Lower lobe of right lung (tissue), 2 donors: ENCODE data around the gene SPPL3. TPM values are rescaled to one million over a fixed set of nuclear protein-coding genes. Genes with fewer than 3 reads are reported as not detected.

ENCODE experiments used
- ATAC-seq, 2 donors: fragments of 200-7000 bp; cut with Tn5 transposase; one replicate each; pipeline ENCODE4 v1.9.1; 2020 to 2022; ENCODE audit warnings: mild to moderate bottlenecking in 2 of 2, moderate library complexity in 2 of 2
- DNase-seq: peaks from one replicate; pipeline ENCODE4 v3.0.0-alpha.2; 2020
- H3K27ac ChIP-seq: fragments of 200-600 bp; one replicate; pipeline ENCODE4 v1.8.0; 2022
- H3K27me3 ChIP-seq: fragments of 200-600 bp; one replicate; pipeline ENCODE4 v1.8.0; 2022; ENCODE audit warnings: low read depth
- H3K36me3 ChIP-seq: fragments of 200-600 bp; one replicate; pipeline ENCODE4 v1.8.0; 2022; ENCODE audit warnings: mild to moderate bottlenecking
- H3K4me1 ChIP-seq: fragments of 200-600 bp; one replicate; pipeline ENCODE4 v1.8.0; 2022
- H3K4me3 ChIP-seq: fragments of 200-600 bp; one replicate; pipeline ENCODE4 v1.8.0; 2022; ENCODE audit warnings: mild to moderate bottlenecking
- H3K9me3 ChIP-seq: fragments of 200-600 bp; one replicate; pipeline ENCODE4 v1.8.0; 2022
- intact Hi-C: fragments of 100-400 bp; cut with DNase I; formaldehyde crosslinking; loops from one replicate; pipeline ENCODE4 v1.11.0; 2022
- total RNA-seq: library from RNA; stranded (reverse); fragmentation: NEBNext Ultra II Directional; extraction: Animal tissue kit (Norgen Biotek cat#: 25700); gene quantifications from one replicate; pipeline ENCODE4 v1.2.1, GENCODE V29; 2021
- TF ChIP-seq, protein P1 (sequence below): fragments of 200-600 bp; IDR thresholded peaks from one replicate; pipeline ENCODE4 v1.8.0; 2022; ENCODE audit warnings: antibody characterized with exemption, mild to moderate bottlenecking
- donor health status: DM: no; HTN: yes; CAD: no; lungs with severe emphysema.

Gene SPPL3
- total RNA-seq, 1 donor from 2014 or later = 44.0 TPM

- intact Hi-C loops = no loop called here
- TF ChIP-seq, protein P1, sequence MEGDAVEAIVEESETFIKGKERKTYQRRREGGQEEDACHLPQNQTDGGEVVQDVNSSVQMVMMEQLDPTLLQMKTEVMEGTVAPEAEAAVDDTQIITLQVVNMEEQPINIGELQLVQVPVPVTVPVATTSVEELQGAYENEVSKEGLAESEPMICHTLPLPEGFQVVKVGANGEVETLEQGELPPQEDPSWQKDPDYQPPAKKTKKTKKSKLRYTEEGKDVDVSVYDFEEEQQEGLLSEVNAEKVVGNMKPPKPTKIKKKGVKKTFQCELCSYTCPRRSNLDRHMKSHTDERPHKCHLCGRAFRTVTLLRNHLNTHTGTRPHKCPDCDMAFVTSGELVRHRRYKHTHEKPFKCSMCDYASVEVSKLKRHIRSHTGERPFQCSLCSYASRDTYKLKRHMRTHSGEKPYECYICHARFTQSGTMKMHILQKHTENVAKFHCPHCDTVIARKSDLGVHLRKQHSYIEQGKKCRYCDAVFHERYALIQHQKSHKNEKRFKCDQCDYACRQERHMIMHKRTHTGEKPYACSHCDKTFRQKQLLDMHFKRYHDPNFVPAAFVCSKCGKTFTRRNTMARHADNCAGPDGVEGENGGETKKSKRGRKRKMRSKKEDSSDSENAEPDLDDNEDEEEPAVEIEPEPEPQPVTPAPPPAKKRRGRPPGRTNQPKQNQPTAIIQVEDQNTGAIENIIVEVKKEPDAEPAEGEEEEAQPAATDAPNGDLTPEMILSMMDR = no peak
These were observed 119.4 kb downstream of the SPPL3 start for GRCh38 chr12:120784804-120785203.

GRCh38 chr12:120783197-120783596 lies 121.0 kb downstream of the SPPL3 start:
- peak overlapping the region; percentile 19 for H3K27ac ChIP-seq
- no peak for DNase-seq

More at GRCh38 chr12:120784804-120785203, 119.4 kb downstream of the SPPL3 start:
- Histone ChIP-seq H3K4me1 (no peaks in the 10 kb centered on the region), H3K27me3 (no peaks in the 10 kb centered on the region), H3K27ac (no peak overlapping the region), H3K36me3 (peaks cover 38% of the 10 kb centered on the region), H3K9me3 (no peaks in the 10 kb centered on the region), H3K4me3 (no peak overlapping the region)
- ATAC-seq = no peak
- no peak for DNase-seq

DNA sequence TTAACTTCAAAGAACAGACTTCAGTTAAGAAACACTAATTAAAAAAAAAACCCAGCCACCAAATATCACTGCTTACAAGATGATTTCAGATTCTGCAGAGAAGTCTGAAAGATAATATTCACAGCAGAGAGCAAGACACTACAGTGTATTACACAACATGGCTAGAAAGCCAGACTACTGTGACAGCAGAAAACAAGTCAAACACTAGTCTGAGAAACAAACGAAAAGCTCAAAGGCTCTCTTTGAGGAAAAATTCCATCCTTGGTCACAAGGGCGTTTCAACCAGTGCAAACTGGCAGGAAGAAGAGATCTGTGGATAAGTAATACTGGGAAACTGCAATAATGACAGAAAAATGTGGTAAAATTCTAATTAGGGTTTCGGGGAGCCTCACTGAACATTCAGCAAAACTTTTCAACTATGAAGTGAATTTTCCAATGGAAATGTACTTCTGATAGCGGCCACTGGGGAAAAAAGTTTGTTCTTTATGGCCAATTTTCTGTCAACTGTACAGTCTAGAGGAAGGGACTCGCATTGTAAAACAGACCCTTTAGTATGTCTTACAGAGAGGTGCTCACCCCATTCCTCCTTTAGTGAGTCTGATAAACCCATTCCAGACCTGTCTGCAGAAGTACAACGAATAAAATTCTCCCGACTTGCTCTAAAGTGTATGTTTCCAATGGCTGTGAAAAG lies 128.2 kb downstream of the SPPL3 start:
- Histone ChIP-seq H3K27ac (no peak overlapping the region), H3K4me1 (peaks cover 8% of the 10 kb centered on the region), H3K4me3 (no peak overlapping the region), H3K27me3 (no peaks in the 10 kb centered on the region), H3K36me3 (peaks cover 28% of the 10 kb centered on the region), H3K9me3 (no peaks in the 10 kb centered on the region)
- peak in 1 of 2 donors; percentile 24 for ATAC-seq
- intact Hi-C loops = no loop called here
- DNase-seq = no peak
- TF ChIP-seq, protein P1 = peak; percentile 17

More at GRCh38 chr12:120783197-120783596, 121.0 kb downstream of the SPPL3 start:
- intact Hi-C loops = no loop called here
- Histone ChIP-seq H3K9me3 (no peaks in the 10 kb centered on the region), H3K4me1 (no peaks in the 10 kb centered on the region), H3K27me3 (no peaks in the 10 kb centered on the region), H3K4me3 (no peak overlapping the region), H3K36me3 (peaks cover 49% of the 10 kb centered on the region)
- TF ChIP-seq, protein P1 = no peak
- ATAC-seq = peak in 1 of 2 donors; percentile 21

DNA sequence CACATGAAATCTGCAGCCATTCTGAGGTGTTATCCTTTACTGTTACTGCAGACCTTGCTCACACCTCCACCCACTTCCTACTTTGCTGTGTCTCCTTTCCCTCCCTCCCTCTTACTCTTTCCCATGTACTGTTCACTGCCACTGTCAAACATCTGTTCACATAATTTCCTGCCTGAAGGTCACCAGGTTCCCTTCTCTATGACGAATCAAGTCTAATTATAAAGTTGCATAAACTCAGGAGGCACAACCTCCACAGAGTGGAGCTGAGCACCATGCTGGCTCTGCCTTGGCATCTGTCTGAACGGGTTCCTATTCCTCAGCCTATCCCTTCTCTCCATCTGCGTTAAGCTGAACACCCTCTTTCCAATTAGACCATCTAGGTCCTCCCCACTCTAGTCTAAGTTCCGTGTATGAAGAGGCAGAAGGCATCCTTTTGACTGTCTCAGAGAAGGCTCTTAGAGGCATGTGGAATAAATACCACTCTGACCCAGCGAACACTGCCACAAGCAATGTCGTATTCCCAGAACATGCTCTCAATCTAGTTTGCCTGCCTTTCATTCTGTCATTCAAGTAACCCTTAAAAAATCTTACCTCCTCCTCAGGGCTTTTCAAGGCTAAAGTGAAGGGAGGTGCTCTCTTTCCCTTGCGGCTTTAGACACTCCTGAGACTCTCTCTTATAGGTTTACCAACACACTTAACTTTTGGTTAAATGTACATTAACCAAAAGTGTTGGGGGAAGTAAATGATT lies 129.8 kb downstream of the SPPL3 start:
- Histone ChIP-seq H3K36me3 (peaks cover 25% of the 10 kb centered on the region), H3K27ac (no peak overlapping the region), H3K4me1 (peaks cover 8% of the 10 kb centered on the region), H3K27me3 (no peaks in the 10 kb centered on the region), H3K4me3 (no peak overlapping the region), H3K9me3 (no peaks in the 10 kb centered on the region)
- TF ChIP-seq, protein P1 = no peak
- DNase-seq = no peak
- peak; percentile 72 to 78 for ATAC-seq
- intact Hi-C loops = no loop called here

- peaks cover 44% of the 10 kb centered on the region for H3K36me3 ChIP-seq
These were observed 133.1 kb downstream of the SPPL3 start for GRCh38 chr12:120771097-120771496.

More at GRCh38 chr12:120771097-120771496, 133.1 kb downstream of the SPPL3 start:
- Histone ChIP-seq H3K27ac (no peak overlapping the region), H3K4me3 (no peak overlapping the region), H3K27me3 (no peaks in the 10 kb centered on the region), H3K9me3 (no peaks in the 10 kb centered on the region), H3K4me1 (peaks cover 22% of the 10 kb centered on the region)
- DNase-seq (no peak), ATAC-seq (no peak)
- TF ChIP-seq, protein P1 = no peak
- intact Hi-C loops = no loop called here
